ENCODE measurements around the gene JAKMIP2.
"Not testable (repeated sequence)": the region's sequence is repeated elsewhere in the genome, so short reads cannot be mapped to it uniquely, and the experiment has no call there.

The JAKMIP2 gene

GRCh38 chr5:147732291-147732883 is 50.1 kb downstream of the JAKMIP2 start:
- H3K27ac ChIP-seq (replicated peaks), result no peak overlapping the region
- H3K27me3 ChIP-seq (ENCODE audit: insufficient read depth, poor library complexity, severe bottlenecking), result peaks cover 2% of the 10 kb centered on the region
- no peak for TF ChIP-seq GABPA (IDR thresholded peaks at IDR 0.05; ENCODE audit: low read depth)
- no peak for TF ChIP-seq POLR2AphosphoS5 (IDR thresholded peaks at IDR 0.05; ENCODE audit: low read depth)
- TF ChIP-seq, protein P1, sequence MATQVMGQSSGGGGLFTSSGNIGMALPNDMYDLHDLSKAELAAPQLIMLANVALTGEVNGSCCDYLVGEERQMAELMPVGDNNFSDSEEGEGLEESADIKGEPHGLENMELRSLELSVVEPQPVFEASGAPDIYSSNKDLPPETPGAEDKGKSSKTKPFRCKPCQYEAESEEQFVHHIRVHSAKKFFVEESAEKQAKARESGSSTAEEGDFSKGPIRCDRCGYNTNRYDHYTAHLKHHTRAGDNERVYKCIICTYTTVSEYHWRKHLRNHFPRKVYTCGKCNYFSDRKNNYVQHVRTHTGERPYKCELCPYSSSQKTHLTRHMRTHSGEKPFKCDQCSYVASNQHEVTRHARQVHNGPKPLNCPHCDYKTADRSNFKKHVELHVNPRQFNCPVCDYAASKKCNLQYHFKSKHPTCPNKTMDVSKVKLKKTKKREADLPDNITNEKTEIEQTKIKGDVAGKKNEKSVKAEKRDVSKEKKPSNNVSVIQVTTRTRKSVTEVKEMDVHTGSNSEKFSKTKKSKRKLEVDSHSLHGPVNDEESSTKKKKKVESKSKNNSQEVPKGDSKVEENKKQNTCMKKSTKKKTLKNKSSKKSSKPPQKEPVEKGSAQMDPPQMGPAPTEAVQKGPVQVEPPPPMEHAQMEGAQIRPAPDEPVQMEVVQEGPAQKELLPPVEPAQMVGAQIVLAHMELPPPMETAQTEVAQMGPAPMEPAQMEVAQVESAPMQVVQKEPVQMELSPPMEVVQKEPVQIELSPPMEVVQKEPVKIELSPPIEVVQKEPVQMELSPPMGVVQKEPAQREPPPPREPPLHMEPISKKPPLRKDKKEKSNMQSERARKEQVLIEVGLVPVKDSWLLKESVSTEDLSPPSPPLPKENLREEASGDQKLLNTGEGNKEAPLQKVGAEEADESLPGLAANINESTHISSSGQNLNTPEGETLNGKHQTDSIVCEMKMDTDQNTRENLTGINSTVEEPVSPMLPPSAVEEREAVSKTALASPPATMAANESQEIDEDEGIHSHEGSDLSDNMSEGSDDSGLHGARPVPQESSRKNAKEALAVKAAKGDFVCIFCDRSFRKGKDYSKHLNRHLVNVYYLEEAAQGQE (IDR thresholded peaks at IDR 0.05; ENCODE audit: insufficient replicate concordance, low read depth), result no peak
- TF ChIP-seq, protein P2, sequence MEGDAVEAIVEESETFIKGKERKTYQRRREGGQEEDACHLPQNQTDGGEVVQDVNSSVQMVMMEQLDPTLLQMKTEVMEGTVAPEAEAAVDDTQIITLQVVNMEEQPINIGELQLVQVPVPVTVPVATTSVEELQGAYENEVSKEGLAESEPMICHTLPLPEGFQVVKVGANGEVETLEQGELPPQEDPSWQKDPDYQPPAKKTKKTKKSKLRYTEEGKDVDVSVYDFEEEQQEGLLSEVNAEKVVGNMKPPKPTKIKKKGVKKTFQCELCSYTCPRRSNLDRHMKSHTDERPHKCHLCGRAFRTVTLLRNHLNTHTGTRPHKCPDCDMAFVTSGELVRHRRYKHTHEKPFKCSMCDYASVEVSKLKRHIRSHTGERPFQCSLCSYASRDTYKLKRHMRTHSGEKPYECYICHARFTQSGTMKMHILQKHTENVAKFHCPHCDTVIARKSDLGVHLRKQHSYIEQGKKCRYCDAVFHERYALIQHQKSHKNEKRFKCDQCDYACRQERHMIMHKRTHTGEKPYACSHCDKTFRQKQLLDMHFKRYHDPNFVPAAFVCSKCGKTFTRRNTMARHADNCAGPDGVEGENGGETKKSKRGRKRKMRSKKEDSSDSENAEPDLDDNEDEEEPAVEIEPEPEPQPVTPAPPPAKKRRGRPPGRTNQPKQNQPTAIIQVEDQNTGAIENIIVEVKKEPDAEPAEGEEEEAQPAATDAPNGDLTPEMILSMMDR (IDR thresholded peaks at IDR 0.05; ENCODE audit: insufficient read depth, low read length), result no peak
- no peak for TF ChIP-seq SPI1 (IDR thresholded peaks at IDR 0.05; ENCODE audit: borderline replicate concordance, low read depth)
- H3K4me3 ChIP-seq (replicated peaks; ENCODE audit: insufficient read depth, low read length), result no peak overlapping the region
- no peak for DNase-seq (ENCODE audit: low read depth in 1 of 2, low spot score in 1 of 2)

GRCh38 chr5:147731431-147732290 is 50.9 kb downstream of the JAKMIP2 start:
- DNase-seq (ENCODE audit: low read depth in 1 of 2, low spot score in 1 of 2), result no peak
- TF ChIP-seq GABPA (IDR thresholded peaks at IDR 0.05; ENCODE audit: low read depth) (no peak), POLR2AphosphoS5 (IDR thresholded peaks at IDR 0.05; ENCODE audit: low read depth) (no peak)
- H3K27ac ChIP-seq (replicated peaks), result no peak overlapping the region
- peaks cover 2% of the 10 kb centered on the region for H3K27me3 ChIP-seq (ENCODE audit: insufficient read depth, poor library complexity, severe bottlenecking)
- H3K4me3 ChIP-seq (replicated peaks; ENCODE audit: insufficient read depth, low read length), result no peak overlapping the region

DNA sequence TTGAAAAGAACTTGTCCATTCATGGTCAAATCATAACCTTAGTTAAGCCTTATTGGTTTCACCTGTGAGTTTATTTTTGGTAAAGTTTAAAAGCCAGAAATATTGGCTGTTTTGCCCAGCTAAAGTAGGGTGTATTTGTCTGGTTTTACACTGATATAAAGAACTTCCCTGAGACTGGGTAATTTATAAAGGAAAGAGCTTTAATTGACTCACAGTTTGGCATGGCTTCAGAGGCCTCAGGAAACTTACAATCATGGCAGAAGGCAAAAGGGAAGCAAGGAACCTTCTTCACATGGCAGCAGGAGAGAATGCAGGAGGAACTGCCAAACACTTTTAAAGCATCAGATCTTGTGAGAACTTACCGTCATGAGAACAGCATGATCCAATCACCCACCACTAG is 55.3 kb downstream of the JAKMIP2 start:
- TF ChIP-seq GABPA (IDR thresholded peaks at IDR 0.05; ENCODE audit: low read depth) (no peak), SPI1 (IDR thresholded peaks at IDR 0.05; ENCODE audit: borderline replicate concordance, low read depth) (no peak)
- TF ChIP-seq, protein P2 (IDR thresholded peaks at IDR 0.05; ENCODE audit: insufficient read depth, low read length), result no peak
- Histone ChIP-seq H3K27ac (replicated peaks) (no peak overlapping the region), H3K27me3 (ENCODE audit: insufficient read depth, poor library complexity, severe bottlenecking) (peaks cover 2% of the 10 kb centered on the region), H3K4me3 (replicated peaks; ENCODE audit: insufficient read depth, low read length) (no peak overlapping the region)
- DNase-seq (ENCODE audit: low read depth in 1 of 2, low spot score in 1 of 2), result no peak

DNA sequence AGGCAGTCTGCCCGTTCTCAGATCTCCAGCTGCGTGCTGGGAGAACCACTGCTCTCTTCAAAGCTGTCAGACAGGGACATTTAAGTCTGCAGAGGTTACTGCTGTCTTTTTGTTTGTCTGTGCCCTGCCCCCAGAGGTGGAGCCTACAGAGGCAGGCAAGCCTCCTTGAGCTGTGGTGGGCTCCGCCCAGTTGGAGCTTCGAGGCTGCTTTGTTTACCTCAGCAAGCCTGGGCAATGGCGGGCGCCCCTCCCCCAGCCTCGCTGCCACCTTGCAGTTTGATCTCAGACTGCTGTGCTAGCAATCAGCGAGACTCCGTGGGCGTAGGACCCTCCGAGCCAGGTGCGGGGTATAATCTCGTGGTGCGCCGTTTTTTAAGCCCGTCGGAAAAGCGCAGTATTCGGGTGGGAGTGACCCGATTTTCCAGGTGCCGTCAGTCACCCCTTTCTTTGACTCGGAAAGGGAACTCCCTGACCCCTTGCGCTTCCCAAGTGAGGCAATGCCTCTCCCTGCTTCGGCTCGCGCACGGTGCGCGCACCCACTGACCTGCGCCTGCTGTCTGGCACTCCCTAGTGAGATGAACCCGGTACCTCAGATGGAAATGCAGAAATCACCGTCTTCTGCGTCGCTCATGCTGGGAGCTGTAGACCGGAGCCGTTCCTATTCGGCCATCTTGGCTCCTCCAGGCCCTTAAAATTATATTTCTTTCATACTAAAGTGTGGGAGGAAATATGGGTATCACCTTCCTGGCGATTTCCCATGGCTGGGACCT is 61.2 kb downstream of the JAKMIP2 start:
- not testable (repeated sequence) for DNase-seq (ENCODE audit: low read depth in 1 of 2, low spot score in 1 of 2)

GRCh38 chr5:147713550-147714295 is 68.8 kb downstream of the JAKMIP2 start:
- DNase-seq (ENCODE audit: low read depth in 1 of 2, low spot score in 1 of 2), result no peak
- no peaks in the 10 kb centered on the region for H3K27me3 ChIP-seq (ENCODE audit: insufficient read depth, poor library complexity, severe bottlenecking)
- H3K4me3 ChIP-seq (replicated peaks; ENCODE audit: insufficient read depth, low read length), result no peak overlapping the region
- no peak overlapping the region for H3K27ac ChIP-seq (replicated peaks)
- TF ChIP-seq POLR2AphosphoS5 (IDR thresholded peaks at IDR 0.05; ENCODE audit: low read depth) (no peak), SPI1 (IDR thresholded peaks at IDR 0.05; ENCODE audit: borderline replicate concordance, low read depth) (no peak), GABPA (IDR thresholded peaks at IDR 0.05; ENCODE audit: low read depth) (no peak)
- TF ChIP-seq, protein P1 (IDR thresholded peaks at IDR 0.05; ENCODE audit: insufficient replicate concordance, low read depth), result no peak
- TF ChIP-seq, protein P2 (IDR thresholded peaks at IDR 0.05; ENCODE audit: insufficient read depth, low read length), result no peak

More for the DNA sequence above, 61.2 kb downstream of the JAKMIP2 start:
- not testable (repeated sequence) for H3K27ac ChIP-seq (replicated peaks); H3K4me3 ChIP-seq (replicated peaks; ENCODE audit: insufficient read depth, low read length); H3K27me3 ChIP-seq (ENCODE audit: insufficient read depth, poor library complexity, severe bottlenecking)

Data from HL-60 (cell line).